GM12865 (cell line): Measurements from ENCODE around the gene PAX8.

Experiments used
- DNase-seq: peaks from one replicate; pipeline ENCODE4 v3.0.0; 2010; ENCODE audit warnings: low read depth
- H3K4me3 ChIP-seq: 2 replicates; pipeline ENCODE4 v1.5.1; 2011; ENCODE audit warnings: mild to moderate bottlenecking, low read depth, low read length, control low read depth
- CTCF ChIP-seq: IDR thresholded peaks from 2 replicates; pipeline ENCODE4 v1.5.1; 2011; ENCODE audit warnings: low read length, control low read depth, low read depth, inconsistent platforms; ENCODE audit not compliant: insufficient read depth; ENCODE audit errors: missing control alignments

PAX8 gene

GRCh38 chr2:113175736-113176695 is 102.7 kb downstream of the PAX8 start:
- H3K4me3 ChIP-seq, result peak overlapping the region; percentile 82
- DNase-seq, result peak; percentile 56
- TF ChIP-seq CTCF, result no peak

- peak; percentile 96 for DNase-seq
- no peak for TF ChIP-seq CTCF
- peak overlapping the region; percentile 82 for H3K4me3 ChIP-seq
Measured at GRCh38 chr2:113175042-113175628, 103.6 kb downstream of the PAX8 start.

GRCh38 chr2:113174376-113174750 is 104.4 kb downstream of the PAX8 start:
- peak; percentile 23 for TF ChIP-seq CTCF
- peak overlapping the region; percentile 82 for H3K4me3 ChIP-seq
- peak; percentile 44 for DNase-seq

GRCh38 chr2:113173542-113174375 is 105.0 kb downstream of the PAX8 start, which contains the start of gene PSD4:
PSD4 (plus strand) TSS chr2:113173971; CDS start chr2:113182457, 8,486 bp downstream.
- peak within 1 kb of the TSS; percentile 82 for H3K4me3 ChIP-seq
- DNase-seq, result peak; percentile 96
- TF ChIP-seq CTCF, result no peak

GRCh38 chr2:113172721-113173541 is 105.8 kb downstream of the PAX8 start:
- H3K4me3 ChIP-seq, result peak overlapping the region; percentile 82
- DNase-seq, result no peak
- TF ChIP-seq CTCF, result no peak
